GM21529 (cell line): ENCODE measurements around the gene C4BPA.

Experiments used
- ATAC-seq: cut with Tn5 transposase; IDR thresholded peaks from one replicate; pipeline ENCODE4 v1.9.1; 2021; ENCODE audit not compliant: unreplicated experiment

The C4BPA gene

GRCh38 chr1:207103892-207104373 is at the start of gene C4BPA:
C4BPA (plus strand) TSS chr1:207104233; CDS start chr1:207113026, 8,793 bp downstream.
- ATAC-seq, result no peak

GRCh38 chr1:207054491-207054890 is 49.5 kb upstream of the C4BPA start:
- no peak for ATAC-seq

GRCh38 chr1:207055386-207056001 is 48.5 kb upstream of the C4BPA start:
- ATAC-seq, result no peak

- ATAC-seq, result no peak
Observed at GRCh38 chr1:207056673-207057072, 47.4 kb upstream of the C4BPA start.

GRCh38 chr1:207058252-207058651 is 45.8 kb upstream of the C4BPA start:
- ATAC-seq, result no peak

GRCh38 chr1:207058878-207059867 is 44.9 kb upstream of the C4BPA start:
- no peak for ATAC-seq

- no peak for ATAC-seq
Observed at GRCh38 chr1:207059881-207060280, 44.2 kb upstream of the C4BPA start.

GRCh38 chr1:207060596-207060995 is 43.4 kb upstream of the C4BPA start:
- ATAC-seq, result no peak

- no peak for ATAC-seq
Observed at GRCh38 chr1:207062058-207062457, 42.0 kb upstream of the C4BPA start.

- no peak for ATAC-seq
Observed at GRCh38 chr1:207063014-207063413, 41.0 kb upstream of the C4BPA start.

- ATAC-seq, result no peak
Observed at GRCh38 chr1:207064561-207064960, 39.5 kb upstream of the C4BPA start.

GRCh38 chr1:207067185-207067584 is 36.8 kb upstream of the C4BPA start:
- no peak for ATAC-seq

GRCh38 chr1:207067665-207068064 is 36.4 kb upstream of the C4BPA start:
- no peak for ATAC-seq

GRCh38 chr1:207069061-207069460 is 35.0 kb upstream of the C4BPA start:
- ATAC-seq, result no peak

GRCh38 chr1:207069858-207070506 is 34.1 kb upstream of the C4BPA start:
- ATAC-seq, result peak; percentile 65

GRCh38 chr1:207070811-207071210 is 33.2 kb upstream of the C4BPA start:
- no peak for ATAC-seq

GRCh38 chr1:207071426-207071825 is 32.6 kb upstream of the C4BPA start:
- no peak for ATAC-seq

GRCh38 chr1:207072233-207072632 is 31.8 kb upstream of the C4BPA start:
- no peak for ATAC-seq

- no peak for ATAC-seq
Observed at GRCh38 chr1:207073906-207074820, 29.9 kb upstream of the C4BPA start.

GRCh38 chr1:207076181-207076955 is 27.7 kb upstream of the C4BPA start:
- no peak for ATAC-seq
